ENCODE results near the gene MACROD2.

DNA sequence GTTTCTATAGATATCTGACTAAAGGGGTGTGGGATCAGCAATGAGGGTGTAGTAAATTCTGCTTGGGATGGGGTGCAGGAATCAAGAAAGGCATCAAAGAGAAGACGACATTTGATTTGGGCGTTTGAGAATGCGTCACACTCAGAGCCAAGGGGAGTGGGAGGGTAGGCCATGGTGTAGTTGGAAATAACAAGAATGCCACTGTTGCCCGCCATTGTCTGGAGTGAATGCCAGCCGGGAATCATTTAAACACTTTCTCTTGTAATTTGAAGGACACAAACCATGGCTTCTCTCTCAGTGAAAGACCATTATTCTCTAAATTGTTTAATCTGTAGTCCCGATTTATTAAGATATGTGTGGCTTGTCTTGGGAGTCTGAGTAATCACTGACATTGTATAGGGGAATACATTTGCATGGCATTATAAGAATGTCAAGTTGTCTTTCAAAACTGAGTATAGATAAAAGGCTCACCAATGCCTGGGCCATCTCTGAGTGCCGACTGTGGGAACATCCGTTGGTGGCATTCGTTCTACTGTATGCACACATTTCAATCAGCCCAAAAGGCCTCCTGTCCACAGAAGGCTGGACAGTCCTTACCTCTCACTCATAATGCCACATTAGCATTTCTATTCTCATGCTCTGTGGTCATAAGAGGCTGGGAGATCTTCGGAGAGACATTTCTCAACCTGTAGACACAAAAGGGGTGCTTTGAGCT is 1800.1 kb downstream of the MACROD2 start:
- TF ChIP-seq POLR2AphosphoS5 (IDR thresholded peaks at IDR 0.05; ENCODE audit: low read depth) (no peak), ZNF331 (CRISPR knock-in tag; IDR thresholded peaks at IDR 0.05; ENCODE audit: low read depth) (no peak)
- TF ChIP-seq, protein P1, sequence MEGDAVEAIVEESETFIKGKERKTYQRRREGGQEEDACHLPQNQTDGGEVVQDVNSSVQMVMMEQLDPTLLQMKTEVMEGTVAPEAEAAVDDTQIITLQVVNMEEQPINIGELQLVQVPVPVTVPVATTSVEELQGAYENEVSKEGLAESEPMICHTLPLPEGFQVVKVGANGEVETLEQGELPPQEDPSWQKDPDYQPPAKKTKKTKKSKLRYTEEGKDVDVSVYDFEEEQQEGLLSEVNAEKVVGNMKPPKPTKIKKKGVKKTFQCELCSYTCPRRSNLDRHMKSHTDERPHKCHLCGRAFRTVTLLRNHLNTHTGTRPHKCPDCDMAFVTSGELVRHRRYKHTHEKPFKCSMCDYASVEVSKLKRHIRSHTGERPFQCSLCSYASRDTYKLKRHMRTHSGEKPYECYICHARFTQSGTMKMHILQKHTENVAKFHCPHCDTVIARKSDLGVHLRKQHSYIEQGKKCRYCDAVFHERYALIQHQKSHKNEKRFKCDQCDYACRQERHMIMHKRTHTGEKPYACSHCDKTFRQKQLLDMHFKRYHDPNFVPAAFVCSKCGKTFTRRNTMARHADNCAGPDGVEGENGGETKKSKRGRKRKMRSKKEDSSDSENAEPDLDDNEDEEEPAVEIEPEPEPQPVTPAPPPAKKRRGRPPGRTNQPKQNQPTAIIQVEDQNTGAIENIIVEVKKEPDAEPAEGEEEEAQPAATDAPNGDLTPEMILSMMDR (conservative IDR thresholded peaks at IDR 0.05; ENCODE audit: low read depth in 2 of 2): no peak

All from GM23338 (cell line).